ENCODE results near the gene ZNF76.

GRCh38 chr6:35259194-35259947, at the start of gene ZNF76:
- TF ChIP-seq, protein P1, sequence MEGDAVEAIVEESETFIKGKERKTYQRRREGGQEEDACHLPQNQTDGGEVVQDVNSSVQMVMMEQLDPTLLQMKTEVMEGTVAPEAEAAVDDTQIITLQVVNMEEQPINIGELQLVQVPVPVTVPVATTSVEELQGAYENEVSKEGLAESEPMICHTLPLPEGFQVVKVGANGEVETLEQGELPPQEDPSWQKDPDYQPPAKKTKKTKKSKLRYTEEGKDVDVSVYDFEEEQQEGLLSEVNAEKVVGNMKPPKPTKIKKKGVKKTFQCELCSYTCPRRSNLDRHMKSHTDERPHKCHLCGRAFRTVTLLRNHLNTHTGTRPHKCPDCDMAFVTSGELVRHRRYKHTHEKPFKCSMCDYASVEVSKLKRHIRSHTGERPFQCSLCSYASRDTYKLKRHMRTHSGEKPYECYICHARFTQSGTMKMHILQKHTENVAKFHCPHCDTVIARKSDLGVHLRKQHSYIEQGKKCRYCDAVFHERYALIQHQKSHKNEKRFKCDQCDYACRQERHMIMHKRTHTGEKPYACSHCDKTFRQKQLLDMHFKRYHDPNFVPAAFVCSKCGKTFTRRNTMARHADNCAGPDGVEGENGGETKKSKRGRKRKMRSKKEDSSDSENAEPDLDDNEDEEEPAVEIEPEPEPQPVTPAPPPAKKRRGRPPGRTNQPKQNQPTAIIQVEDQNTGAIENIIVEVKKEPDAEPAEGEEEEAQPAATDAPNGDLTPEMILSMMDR (conservative IDR thresholded peaks at IDR 0.05; ENCODE audit: low read length): no peak
- no peak for TF ChIP-seq EZH2phosphoT487 (IDR thresholded peaks at IDR 0.05; ENCODE audit: borderline replicate concordance, low read depth, low read length)

Data from OCI-LY7 (cell line).